Umbilical cord (tissue), 2 donors: ENCODE measurements around the gene USP17L18. TPM values are rescaled to one million over a fixed set of nuclear protein-coding genes. Genes with fewer than 3 reads are reported as not detected.
"Not testable (repeated sequence)": the region's sequence is repeated elsewhere in the genome, so short reads cannot be mapped to it uniquely, and the experiment has no call there.

ENCODE experiments used
- DNase-seq: peaks from one replicate; pipeline ENCODE4 v3.0.0-alpha.2; 2015; ENCODE audit warnings: low spot score
- total RNA-seq: library from RNA; depleted of rRNA; stranded (reverse); fragments of >200 nt; gene quantifications from one replicate; pipeline ENCODE4 v1.2.3, GENCODE V29; 2014; ENCODE audit warnings: low replicate concordance; ENCODE audit not compliant: insufficient read depth

Gene USP17L18, protein sequence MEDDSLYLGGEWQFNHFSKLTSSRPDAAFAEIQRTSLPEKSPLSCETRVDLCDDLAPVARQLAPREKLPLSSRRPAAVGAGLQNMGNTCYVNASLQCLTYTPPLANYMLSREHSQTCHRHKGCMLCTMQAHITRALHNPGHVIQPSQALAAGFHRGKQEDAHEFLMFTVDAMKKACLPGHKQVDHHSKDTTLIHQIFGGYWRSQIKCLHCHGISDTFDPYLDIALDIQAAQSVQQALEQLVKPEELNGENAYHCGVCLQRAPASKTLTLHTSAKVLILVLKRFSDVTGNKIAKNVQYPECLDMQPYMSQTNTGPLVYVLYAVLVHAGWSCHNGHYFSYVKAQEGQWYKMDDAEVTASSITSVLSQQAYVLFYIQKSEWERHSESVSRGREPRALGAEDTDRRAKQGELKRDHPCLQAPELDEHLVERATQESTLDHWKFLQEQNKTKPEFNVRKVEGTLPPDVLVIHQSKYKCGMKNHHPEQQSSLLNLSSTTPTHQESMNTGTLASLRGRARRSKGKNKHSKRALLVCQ
- not detected for total RNA-seq

- DNase-seq = not testable (repeated sequence)
These were observed at the start of gene USP17L18 for GRCh38 chr4:9247953-9248680. Gene USP17L18, plus strand, starts transcription at chr4:9248630. Its CDS starts 0 bp downstream, at chr4:9248630.

- not testable (repeated sequence) for DNase-seq
These were observed 38.1 kb upstream of the USP17L18 start, which contains the start of gene USP17L10 for GRCh38 chr4:9210357-9210756. Gene USP17L10, plus strand, starts transcription at chr4:9210657. Its CDS starts 0 bp downstream, at chr4:9210657.

DNA sequence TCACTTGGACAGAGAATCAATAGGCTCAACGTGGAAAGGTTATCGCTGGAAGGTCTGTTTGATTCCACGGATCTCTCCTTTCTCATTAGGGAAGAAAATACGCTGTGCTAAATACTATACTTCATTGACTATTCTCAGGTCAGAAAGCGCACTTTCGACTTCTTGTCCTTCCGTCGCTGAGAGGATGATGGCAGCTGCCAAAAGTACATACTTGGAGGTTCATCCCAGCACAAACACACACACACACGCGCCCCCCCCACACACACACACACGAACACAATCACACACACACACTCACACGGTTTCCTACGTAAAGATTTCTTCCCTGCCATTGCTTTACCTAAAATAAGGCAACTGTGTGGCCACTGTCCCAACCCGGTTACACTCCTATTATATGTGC lies 33.7 kb upstream of the USP17L18 start:
- DNase-seq = not testable (repeated sequence)

- DNase-seq = not testable (repeated sequence)
These were observed 33.3 kb upstream of the USP17L18 start, which contains the start of gene USP17L11 for GRCh38 chr4:9215105-9215504. Gene USP17L11, plus strand, starts transcription at chr4:9215405. Its CDS starts 0 bp downstream, at chr4:9215405.

DNA sequence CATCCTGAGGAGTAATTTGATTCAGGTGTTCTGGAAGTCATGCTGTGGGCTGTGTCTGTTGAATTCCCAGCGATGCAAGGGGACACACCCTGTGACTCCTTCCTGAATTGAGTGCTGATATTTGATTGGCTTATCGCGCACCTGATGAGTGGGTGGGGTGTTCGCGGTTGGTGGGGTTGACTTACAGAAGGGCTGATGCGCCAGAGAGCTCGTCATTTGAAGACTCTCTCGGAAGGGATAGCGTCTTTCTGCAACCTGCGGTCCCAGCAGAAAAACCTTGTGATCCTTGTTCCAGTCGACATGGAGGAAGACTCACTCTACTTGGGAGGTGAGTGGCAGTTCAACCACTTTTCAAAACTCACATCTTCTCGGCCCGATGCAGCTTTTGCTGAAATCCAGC lies 28.6 kb upstream of the USP17L18 start, which contains the start of gene USP17L12:
Gene USP17L12, plus strand, starts transcription at position 301 of the 400 bp plus-strand sequence. Its CDS starts 0 bp downstream, at position 301.
- not testable (repeated sequence) for DNase-seq

DNA sequence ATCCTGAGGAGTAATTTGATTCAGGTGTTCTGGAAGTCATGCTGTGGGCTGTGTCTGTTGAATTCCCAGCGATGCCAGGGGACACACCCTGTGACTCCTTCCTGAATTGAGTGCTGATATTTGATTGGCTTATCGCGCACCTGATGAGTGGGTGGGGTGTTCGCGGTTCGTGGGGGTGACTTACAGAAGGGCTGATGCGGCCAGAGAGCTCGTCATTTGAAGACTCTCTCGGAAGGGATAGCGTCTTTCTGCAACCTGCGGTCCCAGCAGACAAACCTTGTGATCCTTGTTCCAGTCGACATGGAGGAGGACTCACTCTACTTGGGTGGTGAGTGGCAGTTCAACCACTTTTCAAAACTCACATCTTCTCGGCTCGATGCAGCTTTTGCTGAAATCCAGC lies 23.8 kb upstream of the USP17L18 start, which contains the start of gene USP17L13:
Gene USP17L13, plus strand, starts transcription at position 301 of the 400 bp plus-strand sequence. Its CDS starts 0 bp downstream, at position 301.
- DNase-seq = not testable (repeated sequence)

DNA sequence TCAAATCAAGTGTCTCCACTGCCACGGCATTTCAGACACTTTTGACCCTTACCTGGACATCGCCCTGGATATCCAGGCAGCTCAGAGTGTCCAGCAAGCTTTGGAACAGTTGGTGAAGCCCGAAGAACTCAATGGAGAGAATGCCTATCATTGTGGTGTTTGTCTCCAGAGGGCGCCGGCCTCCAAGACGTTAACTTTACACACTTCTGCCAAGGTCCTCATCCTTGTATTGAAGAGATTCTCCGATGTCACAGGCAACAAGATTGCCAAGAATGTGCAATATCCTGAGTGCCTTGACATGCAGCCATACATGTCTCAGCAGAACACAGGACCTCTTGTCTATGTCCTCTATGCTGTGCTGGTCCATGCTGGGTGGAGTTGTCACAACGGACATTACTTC lies 18.2 kb upstream of the USP17L18 start:
- DNase-seq = not testable (repeated sequence)

- not testable (repeated sequence) for DNase-seq
These were observed 14.3 kb upstream of the USP17L18 start, which contains the start of gene USP17L15 for GRCh38 chr4:9234085-9234484. Gene USP17L15, plus strand, starts transcription at chr4:9234385. Its CDS starts 0 bp downstream, at chr4:9234385.

GRCh38 chr4:9238461-9238860 lies 10.0 kb upstream of the USP17L18 start:
- not testable (repeated sequence) for DNase-seq

GRCh38 chr4:9243579-9243978 lies 4.9 kb upstream of the USP17L18 start, which contains the start of gene USP17L17:
Gene USP17L17, plus strand, starts transcription at chr4:9243879. Its CDS starts 0 bp downstream, at chr4:9243879.
- DNase-seq = not testable (repeated sequence)

- DNase-seq = not testable (repeated sequence)
These were observed 4.6 kb downstream of the USP17L18 start, which contains the start of gene USP17L19 for GRCh38 chr4:9253078-9253477. Gene USP17L19, plus strand, starts transcription at chr4:9253378. Its CDS starts 0 bp downstream, at chr4:9253378.

- not testable (repeated sequence) for DNase-seq
These were observed 9.4 kb downstream of the USP17L18 start, which contains the start of gene USP17L20 for GRCh38 chr4:9257824-9258223. Gene USP17L20, plus strand, starts transcription at chr4:9258124. Its CDS starts 0 bp downstream, at chr4:9258124.

DNA sequence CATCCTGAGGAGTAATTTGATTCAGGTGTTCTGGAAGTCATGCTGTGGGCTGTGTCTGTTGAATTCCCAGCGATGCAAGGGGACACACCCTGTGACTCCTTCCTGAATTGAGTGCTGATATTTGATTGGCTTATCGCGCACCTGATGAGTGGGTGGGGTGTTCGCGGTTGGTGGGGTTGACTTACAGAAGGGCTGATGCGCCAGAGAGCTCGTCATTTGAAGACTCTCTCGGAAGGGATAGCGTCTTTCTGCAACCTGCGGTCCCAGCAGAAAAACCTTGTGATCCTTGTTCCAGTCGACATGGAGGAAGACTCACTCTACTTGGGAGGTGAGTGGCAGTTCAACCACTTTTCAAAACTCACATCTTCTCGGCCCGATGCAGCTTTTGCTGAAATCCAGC lies 14.1 kb downstream of the USP17L18 start, which contains the start of gene USP17L21:
Gene USP17L21, plus strand, starts transcription at position 301 of the 400 bp plus-strand sequence. Its CDS starts 0 bp downstream, at position 301.
- DNase-seq = not testable (repeated sequence)

GRCh38 chr4:9267319-9267718 lies 18.9 kb downstream of the USP17L18 start, which contains the start of gene USP17L22:
Gene USP17L22, plus strand, starts transcription at chr4:9267619. Its CDS starts 0 bp downstream, at chr4:9267619.
- not testable (repeated sequence) for DNase-seq

DNA sequence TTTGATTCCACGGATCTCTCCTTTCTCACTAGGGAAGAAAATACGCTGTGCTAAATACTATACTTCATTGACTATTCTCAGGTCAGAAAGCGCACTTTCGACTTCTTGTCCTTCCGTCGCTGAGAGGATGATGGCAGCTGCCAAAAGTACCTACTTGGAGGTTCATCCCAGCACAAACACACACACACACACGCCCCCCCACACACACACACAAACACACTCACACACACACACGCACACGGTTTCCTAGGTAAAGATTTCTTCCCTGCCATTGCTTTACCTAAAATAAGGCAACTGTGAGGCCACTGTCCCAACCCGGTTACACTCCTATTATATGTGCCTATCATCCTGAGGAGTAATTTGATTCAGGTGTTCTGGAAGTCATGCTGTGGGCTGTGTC lies 23.3 kb downstream of the USP17L18 start:
- DNase-seq = not testable (repeated sequence)

Other genes with a start within 250 kb of the USP17L18 start
- not detected for gene FAM90A26, start 78.2 kb upstream of the USP17L18 start, total RNA-seq
- gene USP17L10, start 38.0 kb upstream of the USP17L18 start, total RNA-seq = not detected
- not detected for gene USP17L11, start 33.2 kb upstream of the USP17L18 start, total RNA-seq
- gene USP17L12, start 28.5 kb upstream of the USP17L18 start, total RNA-seq = not detected
- not detected for gene USP17L13, start 23.7 kb upstream of the USP17L18 start, total RNA-seq
- 0.72 TPM for gene USP17L15, start 14.2 kb upstream of the USP17L18 start, total RNA-seq
- gene USP17L17, start 4.8 kb upstream of the USP17L18 start, total RNA-seq = not detected
- not detected for gene USP17L19, start 4.7 kb downstream of the USP17L18 start, total RNA-seq
- not detected for gene USP17L20, start 9.5 kb downstream of the USP17L18 start, total RNA-seq
- not detected for gene USP17L21, start 14.2 kb downstream of the USP17L18 start, total RNA-seq
- gene USP17L22, start 19.0 kb downstream of the USP17L18 start, total RNA-seq = 0.72 TPM
- gene USP17L24, start 76.5 kb downstream of the USP17L18 start, total RNA-seq = not detected
- gene USP17L25, start 81.3 kb downstream of the USP17L18 start, total RNA-seq = not detected
- gene USP17L26, start 86.0 kb downstream of the USP17L18 start, total RNA-seq = not detected
- not detected for gene USP17L5, start 90.8 kb downstream of the USP17L18 start, total RNA-seq
- not detected for gene USP17L27, start 95.5 kb downstream of the USP17L18 start, total RNA-seq
- not detected for gene USP17L28, start 100.3 kb downstream of the USP17L18 start, total RNA-seq
- gene USP17L29, start 105.0 kb downstream of the USP17L18 start, total RNA-seq = not detected
- gene USP17L30, start 114.5 kb downstream of the USP17L18 start, total RNA-seq = not detected
- gene DEFB131A, start 195.8 kb downstream of the USP17L18 start, total RNA-seq = not detected